SW 1271 (cell line): ENCODE measurements around the gene DDX19B.
A peak's percentile ranks its signal among the peaks of the same experiment; 100 is the strongest.
"Not testable (repeated sequence)": the region's sequence is repeated elsewhere in the genome, so short reads cannot be mapped to it uniquely, and the experiment has no call there.

Source experiments
- DNase-seq, 2 experiments: peaks; one replicate each; lab custom pipeline; 2025; lab: John Stamatoyannopoulos, UW

DDX19B gene

DNA sequence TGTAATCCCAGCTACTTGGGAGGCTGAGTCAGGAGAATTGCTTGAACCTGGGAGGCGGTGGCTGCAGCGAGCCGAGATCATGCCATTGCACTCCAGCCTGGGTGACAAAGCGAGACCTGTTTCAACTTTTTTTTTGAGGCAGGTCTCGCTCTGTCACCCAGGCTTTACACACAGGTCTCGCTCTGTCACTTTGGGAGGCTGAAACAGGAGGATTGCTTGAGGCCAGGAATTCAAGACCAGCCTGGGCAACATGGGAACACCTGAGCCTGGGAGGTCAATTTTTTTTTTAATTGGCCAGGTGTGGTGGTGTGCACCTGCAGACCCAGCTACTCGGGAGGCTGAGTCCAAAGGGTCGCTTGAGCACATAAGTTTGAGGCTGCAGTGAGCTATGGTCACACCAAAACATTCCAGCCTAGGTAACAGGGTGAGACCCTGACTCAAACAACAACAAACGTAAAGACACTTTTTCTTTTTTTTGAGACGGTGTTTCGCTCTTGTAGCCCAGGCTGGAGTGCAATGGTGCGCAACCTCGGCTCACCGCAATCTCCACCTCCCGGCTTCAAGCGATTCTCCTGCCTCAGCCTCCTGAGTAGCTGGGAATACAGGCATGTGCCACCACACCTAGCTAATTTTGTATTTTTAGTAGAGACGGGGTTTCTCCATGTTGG lies 11.5 kb upstream of the DDX19B start:
- not testable (repeated sequence) for DNase-seq

DNA sequence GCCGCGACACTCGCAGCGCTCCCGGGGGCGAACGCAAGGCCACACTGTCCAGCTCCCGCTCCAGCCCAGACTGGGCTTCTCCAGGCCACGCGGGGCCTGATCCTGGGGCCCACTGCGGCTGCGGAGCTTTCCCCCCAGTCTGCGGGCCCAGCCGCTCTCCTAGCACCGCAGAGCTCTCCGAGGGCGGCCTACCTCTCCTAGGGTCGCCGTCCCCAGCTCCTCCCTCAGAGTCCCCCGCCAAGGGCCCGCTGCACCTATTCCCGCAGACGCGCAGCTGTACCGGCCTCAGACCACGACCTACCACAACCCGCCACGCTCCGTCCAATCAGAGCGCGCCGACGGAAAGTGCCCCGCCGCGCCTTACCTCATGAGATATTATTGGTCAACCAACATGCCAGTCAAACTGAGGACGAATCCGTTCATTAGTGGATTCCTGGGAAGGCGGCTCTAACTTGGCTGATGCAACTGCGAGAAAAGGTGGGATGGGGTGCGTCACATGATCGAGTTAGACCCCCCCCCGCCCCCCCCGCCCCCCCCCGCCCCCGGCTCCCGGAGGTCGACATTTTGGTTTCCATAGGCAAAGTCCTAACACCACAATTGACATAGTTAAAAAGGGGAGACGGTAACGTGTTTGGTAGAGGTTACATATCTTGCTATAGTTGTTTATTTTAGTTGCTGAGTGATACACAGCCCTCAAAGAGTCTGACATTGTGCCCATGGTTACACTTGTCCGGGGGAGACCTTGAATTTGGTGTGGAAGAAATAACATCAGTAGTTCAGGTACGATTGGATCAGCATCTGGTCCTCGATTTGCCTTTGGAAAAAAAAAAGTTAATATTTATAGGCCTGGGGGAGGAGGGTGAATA lies 9.5 kb upstream of the DDX19B start, which contains the start of gene AARS1:
AARS1 (minus strand) TSS at position 278 of the 866 bp plus-strand sequence. CDS start 6,743 bp downstream, outside the sequence.
- DNase-seq = peak; percentile 95 to 98

DNA sequence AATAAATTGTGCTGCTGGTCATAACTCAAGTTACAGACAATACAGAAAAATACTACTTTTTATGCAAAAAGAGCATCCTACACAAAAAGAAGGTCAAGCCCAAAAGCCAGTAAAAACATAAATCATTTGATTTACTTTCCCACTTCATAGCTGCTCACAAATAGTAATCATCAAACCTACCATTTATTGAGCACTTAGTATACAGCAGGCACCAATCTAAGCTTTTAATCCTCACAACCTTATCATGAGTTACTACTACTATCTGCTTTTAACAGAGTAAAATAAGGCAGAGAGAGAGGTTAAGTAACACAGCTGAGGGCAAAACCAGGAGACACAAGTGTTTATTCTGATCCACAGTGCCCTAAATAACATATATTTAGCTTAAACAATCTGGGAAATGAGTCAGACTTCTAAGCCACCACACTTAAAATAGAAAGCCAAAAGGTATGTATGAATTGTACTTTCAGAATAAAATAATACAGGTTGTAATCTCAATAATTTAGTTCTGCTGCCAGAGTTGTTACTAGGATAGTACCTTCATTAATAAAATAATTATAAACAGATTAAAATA lies 8.0 kb upstream of the DDX19B start:
- no peak for DNase-seq

DNA sequence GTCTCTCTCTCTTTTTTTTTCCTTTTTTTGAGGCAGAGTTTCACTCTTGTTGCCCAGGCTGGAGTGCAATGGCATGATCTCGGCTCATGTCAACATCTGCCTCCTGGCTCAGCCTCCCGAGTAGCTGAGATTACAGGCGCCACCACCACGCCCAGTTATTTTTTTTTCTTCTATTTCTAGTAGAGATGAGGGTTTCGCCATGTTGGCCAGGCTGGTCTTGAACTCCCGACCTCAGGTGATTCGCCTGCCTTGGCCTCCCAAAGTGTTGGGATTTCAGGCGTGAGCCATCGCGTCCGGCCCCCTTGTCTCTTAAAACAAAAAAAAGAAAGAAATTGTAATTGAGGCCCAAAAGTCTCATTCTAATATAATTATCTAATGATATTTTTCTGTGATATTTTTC lies 6.8 kb upstream of the DDX19B start:
- DNase-seq = not testable (repeated sequence)

DNA sequence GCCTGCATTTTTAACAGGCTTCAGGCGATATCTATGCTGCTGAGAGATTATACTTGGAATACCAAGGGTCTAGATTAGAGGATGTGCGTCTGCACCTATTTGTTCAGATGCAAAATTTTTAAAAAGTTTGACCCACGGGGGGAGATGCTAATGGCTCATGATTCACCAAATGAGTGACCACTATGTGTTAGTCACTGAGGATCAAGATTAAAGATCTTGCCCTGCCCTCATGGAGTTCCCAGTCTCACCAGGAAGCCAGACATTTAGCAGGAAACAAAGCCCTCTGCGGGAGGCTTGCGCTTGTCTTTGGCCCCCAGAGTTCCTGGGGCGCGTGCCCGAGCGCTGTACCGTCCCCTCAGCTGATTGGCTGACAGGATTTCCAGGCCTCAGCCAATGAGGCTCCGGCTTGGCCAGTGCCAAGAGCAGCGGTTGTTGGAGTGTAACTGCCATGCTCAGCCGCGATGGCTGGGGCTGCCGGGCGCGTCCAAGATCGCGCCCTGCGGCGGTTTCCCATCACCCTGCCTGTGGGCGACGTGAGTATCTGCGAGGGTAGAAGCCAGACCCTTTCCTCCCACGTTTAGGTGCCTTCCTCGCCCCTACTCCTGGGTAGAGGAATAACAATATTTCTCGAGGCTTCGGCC lies 4.5 kb upstream of the DDX19B start:
- DNase-seq = no peak

DNA sequence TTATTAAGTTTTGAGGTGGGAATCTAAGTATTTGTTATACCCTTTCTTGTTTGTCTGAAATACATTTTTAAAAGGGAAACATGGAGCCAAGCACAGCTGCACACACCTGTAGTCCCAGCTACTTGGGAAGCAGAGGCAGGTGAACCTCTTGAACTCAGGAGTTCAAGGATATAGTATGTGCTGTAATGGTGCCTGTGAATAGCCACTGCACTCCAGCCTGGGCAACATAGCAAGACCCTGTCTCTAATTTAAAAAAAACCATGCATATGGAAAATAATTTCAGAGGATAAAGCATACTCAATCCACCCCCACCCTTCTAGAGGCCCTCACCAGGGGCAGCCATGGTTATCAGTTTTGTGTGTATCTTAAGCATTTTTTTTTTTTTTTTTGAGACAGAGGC lies 3.4 kb upstream of the DDX19B start:
- DNase-seq = no peak

DNA sequence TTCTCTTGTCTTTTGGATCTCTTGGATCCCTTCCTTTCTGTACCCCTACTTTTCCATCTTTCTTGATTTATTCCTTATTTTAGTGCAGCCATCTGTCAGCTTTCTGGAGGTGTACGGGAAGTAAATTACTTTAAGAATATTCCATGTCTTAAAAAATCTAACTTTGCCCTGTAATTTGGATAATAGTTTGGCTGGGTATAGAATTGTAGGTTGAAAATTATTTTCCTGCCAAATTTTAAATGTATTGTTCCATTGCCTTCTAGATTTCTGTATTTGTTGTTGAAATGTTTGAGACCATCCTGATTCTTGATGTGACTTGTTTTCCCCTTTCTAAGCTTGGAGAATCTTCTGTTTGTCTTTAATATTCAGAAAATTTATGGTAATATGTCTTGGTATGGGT lies 2.1 kb downstream of the DDX19B start:
- no peak for DNase-seq

DNA sequence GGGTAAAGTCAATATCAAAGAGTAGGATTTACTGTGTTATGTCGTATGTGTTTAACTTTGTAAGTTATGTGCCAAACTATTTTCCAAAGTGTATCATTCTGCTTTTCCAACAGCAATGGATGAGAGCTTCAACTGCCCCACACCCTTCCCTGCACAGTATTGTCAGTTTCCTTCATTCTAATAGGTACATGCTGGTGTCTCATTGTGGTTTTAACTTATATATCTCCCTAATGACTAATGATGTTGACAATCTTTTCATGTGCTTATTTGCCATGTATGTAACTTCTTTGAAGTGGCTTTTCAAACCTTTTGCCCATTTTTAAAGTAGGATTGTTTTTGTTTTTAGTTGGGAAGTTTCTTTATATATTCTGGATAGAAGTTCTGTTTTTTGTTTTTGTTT lies 3.8 kb downstream of the DDX19B start:
- no peak for DNase-seq

DNA sequence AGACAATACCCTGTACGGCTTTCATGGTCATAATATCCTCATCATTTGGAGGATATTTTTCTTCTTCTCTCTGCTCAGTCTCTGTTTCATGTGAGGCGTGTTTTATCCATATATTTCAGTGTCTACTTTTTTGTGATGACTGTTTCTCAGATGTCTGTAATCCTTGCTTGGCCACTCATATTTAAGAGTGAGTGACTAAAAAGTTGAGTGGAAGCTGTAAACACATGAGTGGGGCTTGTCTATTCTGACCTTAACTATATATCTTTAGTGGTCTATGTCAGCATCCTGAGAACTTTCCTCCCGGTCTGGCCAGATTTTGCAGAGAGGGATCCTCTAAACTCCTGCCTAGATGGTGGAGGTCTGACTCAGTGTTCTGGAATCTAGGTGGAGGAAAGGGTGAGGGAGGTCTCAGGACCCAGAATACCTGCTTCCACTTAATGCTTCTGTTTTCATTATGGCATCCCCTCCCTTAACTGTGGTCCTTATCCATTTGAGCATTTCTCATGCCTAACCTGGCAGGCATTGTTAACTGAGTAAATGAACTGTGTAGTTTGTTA lies 6.0 kb downstream of the DDX19B start:
- DNase-seq = no peak

DNA sequence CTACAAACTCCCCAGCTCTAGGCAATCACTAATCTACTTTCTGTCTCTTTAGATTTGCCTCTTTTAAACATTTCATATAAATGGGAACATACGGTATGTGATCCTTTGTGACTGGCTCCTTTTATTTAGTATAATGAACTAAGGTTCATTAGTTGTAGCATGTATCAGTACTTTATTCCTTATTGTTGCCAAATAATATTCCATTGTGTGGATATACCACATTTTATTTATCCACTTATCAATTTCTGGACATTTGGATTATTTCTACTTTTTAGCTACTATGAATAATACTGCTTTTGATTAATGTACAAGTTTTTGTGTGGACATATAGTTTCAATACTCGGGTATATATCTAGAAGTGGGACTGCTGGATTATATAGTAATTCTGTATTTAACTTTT lies 7.9 kb downstream of the DDX19B start:
- DNase-seq = no peak

DNA sequence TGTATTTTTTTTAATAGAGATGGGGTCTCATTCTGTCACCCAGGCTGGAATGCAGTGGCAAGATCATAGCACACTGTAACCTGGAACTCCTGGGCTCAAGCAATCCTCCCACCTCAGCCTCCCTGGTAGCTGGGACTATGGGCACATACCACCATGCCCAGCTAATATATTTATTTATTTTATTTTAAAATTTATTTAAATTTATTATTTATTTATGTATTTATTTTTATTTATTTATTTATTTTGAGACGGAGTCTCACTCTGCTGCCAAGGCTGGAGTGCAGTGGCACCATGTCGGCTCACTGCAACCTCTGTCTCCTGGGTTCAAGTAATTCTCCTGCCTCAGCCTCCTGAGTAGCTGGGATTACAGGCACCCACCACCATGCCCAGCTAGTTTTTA lies 8.7 kb downstream of the DDX19B start:
- not testable (repeated sequence) for DNase-seq

DNA sequence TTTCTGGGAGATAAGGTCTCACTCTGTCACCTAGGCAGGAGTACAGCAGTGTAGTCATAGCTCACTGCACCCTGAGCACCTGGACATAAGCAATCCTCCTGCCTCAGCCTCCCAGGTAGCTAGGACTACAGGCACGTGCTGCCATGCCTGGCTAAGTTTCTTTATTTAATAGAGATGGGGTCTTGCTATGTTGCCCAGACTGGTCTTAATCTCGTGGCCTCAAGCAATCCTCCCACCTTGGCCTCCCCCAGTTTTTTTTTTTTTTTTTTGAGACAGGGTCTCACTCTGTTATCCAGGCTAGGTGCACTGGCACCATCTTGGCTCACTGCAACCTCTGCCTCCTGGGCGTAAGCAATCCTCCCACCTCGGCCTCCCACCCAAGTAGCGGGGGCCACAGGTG lies 21.1 kb downstream of the DDX19B start:
- DNase-seq = no peak

DNA sequence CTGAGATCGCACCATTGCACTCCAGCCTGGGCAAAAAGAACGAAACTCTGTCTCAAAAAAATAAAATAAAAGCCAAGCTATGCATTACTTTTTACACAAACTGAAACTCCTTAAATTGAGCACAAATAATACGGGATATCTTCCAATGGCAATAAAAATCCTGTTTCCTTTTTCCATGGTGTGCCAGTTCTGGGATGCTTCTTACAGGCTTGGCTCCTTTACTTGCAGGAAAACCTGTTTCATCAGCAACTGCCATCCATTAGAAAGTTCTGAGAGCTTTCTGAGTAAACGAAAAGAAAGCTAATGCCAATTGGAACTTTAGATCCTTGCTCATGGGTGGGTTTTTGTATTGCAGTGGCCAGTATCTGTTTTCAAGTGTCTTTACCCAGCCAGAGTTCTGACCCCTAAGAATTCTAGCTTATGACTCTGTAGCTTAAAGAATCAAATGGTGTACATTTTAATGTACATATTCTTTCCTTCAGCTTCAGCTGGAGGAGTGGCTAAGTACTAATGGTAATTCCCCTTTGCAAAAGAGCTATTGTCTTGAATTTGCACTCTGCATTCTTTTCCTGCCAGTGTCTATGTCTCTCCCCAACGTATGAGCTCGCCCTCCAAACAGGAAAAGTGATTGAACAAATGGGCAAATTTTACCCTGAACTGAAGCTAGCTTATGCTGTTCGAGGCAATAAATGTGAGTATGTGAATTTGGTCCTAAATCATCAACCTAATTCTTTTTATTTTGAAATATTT lies 26.2 kb downstream of the DDX19B start:
- no peak for DNase-seq

DNA sequence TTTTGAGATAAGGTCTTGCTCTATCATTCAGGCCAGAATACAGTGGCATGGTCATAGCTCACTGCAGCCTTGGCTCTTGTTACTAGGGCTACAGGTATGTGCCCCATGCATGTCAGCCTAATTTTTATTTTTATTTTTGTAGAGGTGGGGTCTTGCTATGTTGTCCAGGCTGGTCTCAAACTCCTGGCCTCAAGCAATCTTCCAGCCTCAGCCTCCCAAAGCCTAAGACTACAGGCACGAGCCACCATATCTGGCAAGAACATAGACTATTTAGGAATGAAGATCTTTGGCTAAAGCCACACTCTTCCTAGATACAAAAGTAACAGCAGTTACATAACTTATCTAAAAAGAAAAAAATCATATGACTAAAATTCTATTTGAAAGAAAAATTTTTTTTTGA lies 32.1 kb downstream of the DDX19B start:
- no peak for DNase-seq

DNA sequence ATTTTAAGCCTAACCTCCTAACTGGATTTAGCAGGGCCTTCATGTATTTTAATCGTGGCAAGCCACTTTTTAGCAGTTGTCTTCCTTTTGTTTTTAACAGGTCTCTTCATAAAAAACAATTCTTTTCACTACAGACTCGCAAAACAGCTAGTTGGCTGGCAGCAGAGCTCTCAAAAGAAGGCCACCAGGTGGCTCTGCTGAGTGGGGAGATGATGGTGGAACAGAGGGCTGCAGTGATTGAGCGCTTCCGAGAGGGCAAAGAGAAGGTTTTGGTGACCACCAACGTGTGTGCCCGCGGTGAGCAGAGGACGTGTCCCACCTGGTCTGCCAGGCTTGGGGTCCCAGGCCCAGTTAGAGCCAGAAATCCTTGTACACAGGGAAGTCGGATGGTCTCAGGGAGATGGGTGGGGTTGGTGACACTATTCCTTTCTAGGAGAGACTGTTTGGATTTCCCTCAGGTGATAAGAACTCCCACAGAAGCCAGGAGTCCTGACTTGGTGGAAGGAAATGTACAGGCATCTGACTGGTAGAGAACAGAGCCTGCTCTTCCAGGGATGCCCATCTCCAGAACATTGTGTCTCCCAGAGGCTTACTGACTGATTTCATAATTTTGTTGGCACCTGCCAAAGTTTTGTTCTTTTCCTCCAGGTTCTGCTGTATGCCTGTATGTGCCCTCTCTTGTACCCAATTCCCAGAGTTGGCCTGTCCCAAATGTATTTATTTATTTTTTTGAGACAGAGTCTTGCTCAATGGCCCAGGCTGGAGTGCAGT lies 32.8 kb downstream of the DDX19B start:
- no peak for DNase-seq

DNA sequence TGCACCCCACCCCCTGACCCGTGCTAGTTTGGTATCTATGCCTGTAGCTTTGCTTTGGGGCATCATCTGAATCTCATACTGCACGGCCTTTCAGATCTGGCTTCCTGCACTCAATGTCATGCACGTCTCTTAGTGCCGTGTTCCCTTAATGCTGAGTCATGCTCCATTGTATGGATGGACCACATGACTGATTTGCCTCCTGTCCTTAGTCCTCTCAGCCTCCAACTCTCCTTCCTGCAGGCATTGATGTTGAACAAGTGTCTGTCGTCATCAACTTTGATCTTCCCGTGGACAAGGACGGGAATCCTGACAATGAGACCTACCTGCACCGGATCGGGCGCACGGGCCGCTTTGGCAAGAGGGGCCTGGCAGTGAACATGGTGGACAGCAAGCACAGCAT lies 33.7 kb downstream of the DDX19B start:
- not testable (repeated sequence) for DNase-seq

DNA sequence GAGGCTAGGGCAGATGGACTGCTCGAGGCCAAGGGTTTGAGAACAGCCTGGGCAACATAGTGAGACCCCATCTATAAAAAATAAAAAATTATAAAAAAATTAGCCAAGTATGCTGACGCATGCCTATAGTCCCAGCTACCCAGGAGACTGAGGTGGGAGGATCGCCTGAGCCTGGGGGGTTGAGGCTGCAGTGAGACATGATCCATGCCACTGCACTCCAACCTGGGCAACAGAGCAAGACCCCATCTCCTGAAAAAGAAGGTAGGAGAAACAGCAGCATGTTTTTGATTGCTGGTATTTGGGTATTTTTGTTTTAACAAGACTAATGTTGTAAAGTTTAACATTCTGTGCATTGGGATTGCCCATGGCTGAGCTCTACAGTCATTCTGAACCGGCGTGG lies 38.8 kb downstream of the DDX19B start:
- no peak for DNase-seq

DNA sequence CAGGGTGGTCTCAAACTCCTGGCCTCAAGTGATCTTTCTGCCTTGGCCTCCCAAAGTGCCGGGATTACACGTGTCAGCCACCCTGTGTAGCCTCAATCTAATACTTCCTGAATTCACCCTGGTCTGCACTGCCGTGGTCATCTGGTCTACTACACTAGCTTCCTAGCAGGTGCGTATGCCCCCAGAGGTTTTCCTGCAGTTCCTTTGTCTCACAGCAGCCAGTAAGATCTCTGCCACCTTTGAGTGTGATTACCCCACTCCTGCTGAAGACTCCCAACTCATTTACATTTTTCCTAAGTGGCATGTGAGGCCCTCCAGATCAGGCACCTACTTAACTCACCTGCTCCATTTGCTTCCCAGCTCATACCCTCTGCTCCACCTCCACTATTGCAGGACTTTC lies 42.6 kb downstream of the DDX19B start:
- DNase-seq = no peak

DNA sequence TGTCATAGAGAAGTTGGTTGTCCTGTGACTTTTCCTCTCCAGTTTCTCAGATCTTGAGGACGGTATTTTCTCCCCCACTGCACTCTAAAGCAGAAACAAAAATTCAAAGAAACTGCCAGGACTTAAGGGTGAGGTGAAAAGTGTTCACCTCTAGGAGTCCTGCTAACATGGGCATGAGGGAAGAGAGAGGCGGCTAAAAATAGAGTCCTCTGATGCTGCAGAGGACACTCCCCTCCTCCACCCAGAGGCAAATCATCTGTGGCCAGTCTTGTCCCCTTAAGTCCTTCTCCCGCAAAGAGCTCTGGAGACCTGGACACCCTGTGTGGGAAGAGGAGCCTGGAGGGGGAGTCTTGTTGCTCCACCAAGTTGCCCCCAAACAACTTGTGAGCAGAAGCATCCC lies 43.0 kb downstream of the DDX19B start:
- no peak for DNase-seq

DNA sequence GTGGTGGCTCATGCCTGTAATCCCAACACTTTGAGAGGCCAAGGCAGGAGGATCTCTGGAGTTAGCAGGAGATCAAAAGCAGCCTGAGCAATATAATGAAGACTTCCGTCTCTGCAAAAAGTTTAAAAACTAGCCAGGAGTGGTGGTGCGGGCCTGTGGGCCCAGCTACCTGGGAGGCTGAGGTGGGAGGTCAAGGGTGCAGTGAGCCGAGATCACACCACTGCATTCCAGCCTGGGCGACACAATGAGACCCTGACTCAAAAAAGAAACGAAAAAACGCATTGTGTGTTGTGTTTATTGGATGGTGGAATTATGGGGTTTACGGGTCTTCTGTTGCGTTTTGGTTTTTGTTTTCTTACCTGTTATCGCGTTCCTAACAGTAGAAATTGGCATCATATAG lies 46.9 kb downstream of the DDX19B start:
- DNase-seq = no peak

DNA sequence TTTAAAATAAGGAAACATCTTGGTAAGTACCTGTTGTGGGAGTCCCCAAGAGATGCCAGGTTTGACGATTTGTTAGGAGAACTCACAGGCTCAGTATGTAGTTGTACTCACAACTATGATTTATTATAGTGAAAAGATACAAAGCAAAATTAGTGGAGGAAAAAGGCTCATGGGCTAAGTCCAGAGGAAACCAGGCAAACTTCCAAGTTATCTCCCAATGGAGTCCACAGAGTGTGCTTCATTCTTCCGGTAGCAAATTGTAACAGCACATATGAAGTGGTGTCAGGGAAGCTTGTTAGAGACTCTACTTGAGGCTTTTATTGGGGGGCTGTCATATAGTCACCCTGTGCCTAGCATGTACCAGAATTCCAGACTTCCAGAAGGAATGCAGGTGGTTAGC lies 50.0 kb downstream of the DDX19B start:
- DNase-seq = no peak
